Tibial nerve (tissue), 4 donors: ENCODE results near the gene ZFX. TPM values are rescaled to one million over a fixed set of nuclear protein-coding genes. Genes with fewer than 3 reads are reported as not detected.

Experiments
- DNase-seq, 2 donors: peaks; one replicate each; pipeline ENCODE4 v3.0.0-alpha.2; 2019; ENCODE audit warnings: low spot score in 2 of 2
- H3K27ac ChIP-seq, 4 donors: fragments of 200-600 bp; sonication (generic) in 3 of 4; one replicate each; pipeline ENCODE4 v1.5.1; 2017 to 2019; ENCODE audit warnings: mild to moderate bottlenecking in 1 of 4
- H3K27me3 ChIP-seq, 2 donors: fragments of 200-600 bp; sonication (generic) in 1 of 2; one replicate each; pipeline versions ENCODE4 v1.5.1 to v1.6.0; 2017 to 2019
- H3K36me3 ChIP-seq, 3 donors: fragments of 200-600 bp; sonication (generic); one replicate each; pipeline ENCODE4 v1.5.1; 2018 to 2019
- H3K4me1 ChIP-seq, 4 donors: fragments of 200-600 bp; sonication (generic) in 3 of 4; one replicate each; pipeline ENCODE4 v1.5.1; 2017 to 2019
- H3K4me3 ChIP-seq, 4 donors: fragments of 200-600 bp; sonication (generic) in 3 of 4; one replicate each; pipeline ENCODE4 v1.5.1; 2017 to 2019; ENCODE audit warnings: mild to moderate bottlenecking in 1 of 4, moderate library complexity in 1 of 4
- H3K9me3 ChIP-seq, 4 donors: fragments of 200-600 bp; sonication (generic) in 3 of 4; one replicate each; pipeline ENCODE4 v1.5.1; 2017 to 2019
- CTCF ChIP-seq, 5 experiments: fragments of 200-600 bp in 3 of 5; fragments of 450-650 bp in 2 of 5; sonication (generic) in 3 of 5; IDR thresholded peaks; one replicate each; pipeline ENCODE4 v1.5.1; 2016 to 2019; ENCODE audit warnings: antibody characterized with exemption in 5 of 5, mild to moderate bottlenecking in 3 of 5, moderate library complexity in 2 of 5
- EP300 ChIP-seq, 2 donors: sonication (generic); formaldehyde crosslinking; IDR thresholded peaks; one replicate each; pipeline ENCODE4 v1.6.1; 2017; ENCODE audit warnings: antibody characterized with exemption in 2 of 2, mild to moderate bottlenecking in 1 of 2
- POLR2A ChIP-seq, 2 donors: fragments of 450-650 bp; IDR thresholded peaks; one replicate each; pipeline ENCODE4 v1.6.1; 2017; ENCODE audit warnings: antibody characterized with exemption in 2 of 2, mild to moderate bottlenecking in 2 of 2, moderate library complexity in 2 of 2
- WGBS, 2 donors: methylation state at CpG; one replicate each; pipeline ENCODE4 v1.1.5; 2018; 5-methylcytosine and 5-hydroxymethylcytosine counted together
- total RNA-seq, 4 donors: library from RNA; depleted of rRNA; stranded (reverse); fragments of >200 nt; gene quantifications; one replicate each; pipeline ENCODE4 v1.1.0, GENCODE V29; 2016

The ZFX gene
- total RNA-seq, 4 donors from 2014 or later = 30.4 to 136 (median 33.3) TPM

DNA sequence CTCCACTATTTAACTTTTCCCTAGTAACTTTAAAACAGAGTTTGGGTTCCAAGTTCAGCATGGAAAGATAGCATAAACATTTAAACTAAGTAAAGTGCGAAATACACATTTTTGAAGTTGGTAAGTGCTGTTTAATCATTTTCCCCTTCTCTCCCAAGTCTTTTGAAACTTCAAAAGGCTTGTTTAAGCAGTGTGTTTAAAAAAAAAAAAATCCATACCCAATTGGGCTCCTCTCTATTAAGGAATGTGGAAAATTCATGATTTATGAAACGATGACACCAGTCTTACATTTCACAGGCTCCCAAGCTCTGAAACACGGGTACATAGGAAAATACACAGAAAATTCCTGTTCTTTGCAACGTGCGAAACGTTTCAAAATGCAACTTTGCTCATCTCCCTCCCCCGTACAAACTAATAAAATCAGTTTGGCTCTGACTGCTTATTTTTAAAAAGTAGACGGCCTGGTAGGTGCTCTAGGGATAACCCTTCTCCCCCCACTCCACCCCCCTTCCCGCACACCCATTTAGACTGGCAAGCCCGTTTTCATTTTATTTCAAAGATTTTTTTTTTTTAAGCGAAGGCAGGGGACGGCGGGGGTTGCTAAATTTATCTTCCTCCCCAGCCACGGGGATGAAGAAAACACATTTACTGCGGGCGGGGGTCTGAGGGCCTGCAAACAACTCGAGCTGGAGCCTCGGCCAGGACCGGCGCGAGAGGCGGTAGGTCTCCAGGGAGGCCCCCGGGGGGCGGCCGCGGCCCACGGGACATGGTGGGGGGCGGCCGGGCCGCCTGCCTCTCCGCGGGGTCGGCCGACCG, 786 bp upstream of the ZFX start:
- no peaks in the 10 kb centered on the region for H3K9me3 ChIP-seq
- H3K36me3 ChIP-seq = no peaks in the 10 kb centered on the region
- WGBS, 2 donors = 1 to 2% methylated on average over 20 to 24 of the region's 35 CpGs
- peak overlapping the region; percentile 95 to 100 (median 98) for H3K27ac ChIP-seq
- TF ChIP-seq CTCF (IDR thresholded peaks at IDR 0.05) = no peak
- TF ChIP-seq EP300 (IDR thresholded peaks at IDR 0.05) = no peak
- TF ChIP-seq POLR2A (IDR thresholded peaks at IDR 0.05) = no peak
- peaks cover 0 to 47% (median 21%) of the 10 kb centered on the region in 4 donors for H3K4me1 ChIP-seq
- H3K4me3 ChIP-seq = peak overlapping the region; percentile 48 to 69 (median 52)
- H3K27me3 ChIP-seq = no peaks in the 10 kb centered on the region
- no peak for DNase-seq

DNA sequence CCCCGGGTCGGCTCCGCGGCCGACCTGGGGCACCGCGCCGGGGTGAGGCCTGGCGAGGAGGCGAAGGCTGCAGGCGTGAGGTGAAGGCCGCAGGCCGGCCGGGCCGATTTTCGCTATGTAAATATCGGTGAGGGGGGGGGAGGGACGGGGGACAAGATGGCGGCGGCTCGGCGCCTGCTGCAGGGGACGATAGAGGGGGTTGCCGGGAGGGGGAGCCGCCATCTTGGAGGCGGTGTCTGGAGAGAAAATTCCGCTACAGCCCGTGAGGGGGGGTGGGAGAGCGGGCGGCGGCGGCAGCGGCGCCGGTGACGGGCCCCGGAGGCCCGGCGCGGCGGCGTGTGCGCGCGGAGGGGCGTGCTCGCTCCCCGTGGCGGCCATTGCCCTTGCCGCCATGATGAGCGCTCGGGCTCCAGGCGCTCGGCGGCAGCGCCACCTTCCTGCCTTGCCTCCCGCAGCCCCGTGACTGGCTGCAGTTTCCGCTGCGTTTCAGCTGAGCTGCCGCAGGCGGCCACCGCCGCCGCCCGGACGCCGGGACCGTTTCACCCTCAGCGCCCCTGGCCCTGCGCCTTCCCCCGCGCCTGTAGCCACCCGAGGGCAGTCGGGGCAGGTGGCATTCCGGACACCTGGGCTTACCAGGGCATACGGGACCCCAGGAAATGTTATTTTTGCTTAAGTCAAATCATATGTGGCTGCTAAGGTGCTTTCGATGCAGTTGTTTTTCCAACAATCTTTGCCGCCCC, 692 bp downstream of the ZFX start:
- Histone ChIP-seq H3K27me3 (no peaks in the 10 kb centered on the region), H3K4me3 (peak overlapping the region; percentile 48 to 86 (median 62)), H3K36me3 (no peaks in the 10 kb centered on the region), H3K9me3 (no peaks in the 10 kb centered on the region), H3K27ac (peak overlapping the region; percentile 95 to 100 (median 98)), H3K4me1 (peaks cover 0 to 59% (median 26%) of the 10 kb centered on the region in 4 donors)
- WGBS, 2 donors = 0 to 1% methylated on average over 10 to 71 of the region's 79 CpGs
- peak; percentile 58 to 68 for DNase-seq
- TF ChIP-seq EP300 (IDR thresholded peaks at IDR 0.05) (peak in 1 of 2 donors; percentile 76), POLR2A (IDR thresholded peaks at IDR 0.05) (peak in 1 of 2 donors; percentile 47), CTCF (IDR thresholded peaks at IDR 0.05) (peak in 4 of 5 experiments; percentile 71 to 89 (median 82))

GRCh38 chrX:24150898-24151297, 1.4 kb downstream of the ZFX start:
- H3K4me3 ChIP-seq = peak overlapping the region; percentile 48 to 86 (median 62)
- no peaks in the 10 kb centered on the region for H3K27me3 ChIP-seq
- peak overlapping the region; percentile 95 to 100 (median 98) for H3K27ac ChIP-seq
- no peak for TF ChIP-seq POLR2A (IDR thresholded peaks at IDR 0.05)
- TF ChIP-seq EP300 (IDR thresholded peaks at IDR 0.05) = no peak
- no peak for TF ChIP-seq CTCF (IDR thresholded peaks at IDR 0.05)
- peaks cover 0 to 62% (median 28%) of the 10 kb centered on the region in 4 donors for H3K4me1 ChIP-seq
- no peaks in the 10 kb centered on the region for H3K9me3 ChIP-seq
- WGBS, 2 donors = 0 to 2% methylated on average over 10 of the region's 10 CpGs
- no peak for DNase-seq
- no peaks in the 10 kb centered on the region for H3K36me3 ChIP-seq

GRCh38 chrX:24151513-24151912, 2.0 kb downstream of the ZFX start:
- Histone ChIP-seq H3K27ac (peak overlapping the region; percentile 1 to 100 (median 96)), H3K9me3 (no peaks in the 10 kb centered on the region), H3K4me1 (peaks cover 0 to 63% (median 28%) of the 10 kb centered on the region in 4 donors), H3K27me3 (no peaks in the 10 kb centered on the region), H3K4me3 (peak overlapping the region; percentile 48 to 86 (median 62)), H3K36me3 (no peaks in the 10 kb centered on the region)
- no peak for DNase-seq
- 31 to 55% methylated on average over 8 of the region's 8 CpGs for WGBS, 2 donors
- TF ChIP-seq EP300 (IDR thresholded peaks at IDR 0.05) (no peak), CTCF (IDR thresholded peaks at IDR 0.05) (no peak), POLR2A (IDR thresholded peaks at IDR 0.05) (no peak)
